BLaER1 treated with 17β-estradiol and CSF1 and Interleukin-3, amounts not matched to agents 10 nM and 100 nM (cell line): ENCODE measurements around the gene ENOX1.

Experiments used
- H3K27ac ChIP-seq, 11 experiments: shearing (Covaris generic); formaldehyde crosslinking; 2 replicates each; pipeline ENCODE4 v1.8.1; 2022
- H3K27me3 ChIP-seq, 11 experiments: shearing (Covaris generic); formaldehyde crosslinking; 2 replicates each; pipeline ENCODE4 v1.8.1; 2022
- H3K36me3 ChIP-seq, 11 experiments: shearing (Covaris generic); formaldehyde crosslinking; 2 replicates each; pipeline ENCODE4 v1.8.1; 2022
- H3K4me1 ChIP-seq, 10 experiments: shearing (Covaris generic); formaldehyde crosslinking; 2 replicates each; pipeline ENCODE4 v1.8.1; 2022
- H3K4me2 ChIP-seq, 11 experiments: shearing (Covaris generic); formaldehyde crosslinking; 2 replicates each; pipeline ENCODE4 v1.8.1; 2022
- H3K4me3 ChIP-seq, 10 experiments: shearing (Covaris generic); formaldehyde crosslinking; 2 replicates each; pipeline ENCODE4 v1.8.1; 2022
- H3K9ac ChIP-seq, 11 experiments: shearing (Covaris generic); formaldehyde crosslinking; 2 replicates each; pipeline ENCODE4 v1.8.1; 2022
- H3K9me3 ChIP-seq, 11 experiments: shearing (Covaris generic); formaldehyde crosslinking; replicated peaks in 1 of 11; 2 replicates each; pipeline ENCODE4 v1.8.1; 2022
- H4K20me1 ChIP-seq, 11 experiments: shearing (Covaris generic); formaldehyde crosslinking; 2 replicates each; pipeline ENCODE4 v1.8.1; 2022
- Cebpa-rat ChIP-seq, 11 experiments: shearing (Covaris generic); IDR thresholded peaks; 2 replicates each; pipeline ENCODE4 v1.8.1; 2022

ENOX1 gene

DNA sequence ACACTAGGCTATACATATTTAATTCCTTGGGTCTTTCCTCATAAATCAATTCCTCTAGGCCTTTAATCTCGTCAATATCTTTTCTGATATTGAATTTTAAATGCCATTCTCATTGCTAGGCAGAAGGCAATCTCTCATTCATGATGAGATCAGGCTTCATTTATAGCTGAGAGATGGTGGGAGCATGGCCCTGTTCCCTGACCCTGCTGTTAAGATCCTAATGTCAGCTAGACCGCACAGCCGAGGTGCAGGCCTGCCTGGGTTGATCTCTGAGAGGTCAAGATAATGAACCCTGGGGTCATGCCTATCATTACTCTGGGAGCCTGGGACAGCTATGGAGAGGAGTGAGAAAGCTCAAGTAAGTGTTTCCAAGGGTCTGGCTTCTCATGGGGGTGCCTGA, 509.6 kb downstream of the ENOX1 start:
- H3K4me1 ChIP-seq: no peaks in the 10 kb centered on the region
- no peak overlapping the region for H3K4me2 ChIP-seq
- no peaks in the 10 kb centered on the region for H4K20me1 ChIP-seq
- no peak overlapping the region for H3K4me3 ChIP-seq
- H3K27me3 ChIP-seq: no peaks in the 10 kb centered on the region
- no peak overlapping the region for H3K27ac ChIP-seq
- H3K9me3 ChIP-seq: no peaks in the 10 kb centered on the region
- no peak for TF ChIP-seq Cebpa-rat (IDR thresholded peaks at IDR 0.05)
- no peak overlapping the region for H3K9ac ChIP-seq
- H3K36me3 ChIP-seq: no peaks in the 10 kb centered on the region

DNA sequence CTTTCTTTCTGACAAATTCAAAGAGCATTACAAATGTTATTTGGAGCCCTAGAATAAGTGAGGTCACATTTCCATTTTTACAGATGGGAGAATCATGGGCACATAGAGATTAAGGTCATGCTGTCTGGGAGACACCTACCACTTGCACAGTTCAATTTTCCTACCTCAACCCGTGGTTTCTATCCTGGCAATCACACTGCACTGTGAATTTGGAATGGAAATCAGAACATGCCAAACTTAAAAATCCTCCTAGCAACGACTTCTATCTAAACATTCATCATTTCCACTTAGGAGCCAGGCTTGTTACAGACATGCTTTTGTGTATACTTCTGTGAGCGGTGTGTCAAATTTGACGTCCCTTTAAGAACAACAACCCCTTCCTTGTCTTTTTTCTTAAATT, 511.9 kb downstream of the ENOX1 start:
- H4K20me1 ChIP-seq: no peaks in the 10 kb centered on the region
- no peaks in the 10 kb centered on the region for H3K4me1 ChIP-seq
- H3K4me3 ChIP-seq: no peak overlapping the region
- no peaks in the 10 kb centered on the region for H3K36me3 ChIP-seq
- no peak for TF ChIP-seq Cebpa-rat (IDR thresholded peaks at IDR 0.05)
- H3K27ac ChIP-seq: no peak overlapping the region
- H3K9me3 ChIP-seq: no peaks in the 10 kb centered on the region
- no peak overlapping the region for H3K9ac ChIP-seq
- no peak overlapping the region for H3K4me2 ChIP-seq
- no peaks in the 10 kb centered on the region for H3K27me3 ChIP-seq

GRCh38 chr13:43273362-43273761, 513.4 kb downstream of the ENOX1 start:
- Histone ChIP-seq H3K27me3 (no peaks in the 10 kb centered on the region), H3K9me3 (no peaks in the 10 kb centered on the region), H3K4me3 (no peak overlapping the region), H3K27ac (no peak overlapping the region), H3K9ac (no peak overlapping the region), H3K4me2 (no peak overlapping the region), H3K4me1 (no peaks in the 10 kb centered on the region), H4K20me1 (no peaks in the 10 kb centered on the region), H3K36me3 (no peaks in the 10 kb centered on the region)
- no peak for TF ChIP-seq Cebpa-rat (IDR thresholded peaks at IDR 0.05)

DNA sequence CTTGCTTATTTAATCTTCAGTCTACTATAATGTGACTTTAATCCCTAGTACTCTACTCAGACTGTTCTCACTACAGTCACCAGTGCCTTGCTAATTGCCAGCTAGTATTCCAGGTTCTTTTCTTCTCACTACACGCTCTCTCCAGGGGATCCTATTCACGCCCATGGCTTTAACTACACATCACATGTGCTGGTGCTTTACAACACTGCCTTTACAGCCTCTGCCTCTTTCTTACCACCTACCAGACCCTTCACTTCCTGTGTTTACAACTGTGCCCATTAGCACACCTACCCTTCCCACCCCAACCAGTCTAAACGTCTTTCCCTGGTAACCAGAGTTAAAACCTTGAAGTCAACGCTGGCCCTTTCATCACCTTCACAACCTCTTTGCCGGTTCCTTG, 513.9 kb downstream of the ENOX1 start:
- no peaks in the 10 kb centered on the region for H4K20me1 ChIP-seq
- H3K36me3 ChIP-seq: no peaks in the 10 kb centered on the region
- H3K27ac ChIP-seq: no peak overlapping the region
- H3K4me1 ChIP-seq: no peaks in the 10 kb centered on the region
- no peaks in the 10 kb centered on the region for H3K9me3 ChIP-seq
- no peak overlapping the region for H3K4me3 ChIP-seq
- H3K4me2 ChIP-seq: no peak overlapping the region
- no peak for TF ChIP-seq Cebpa-rat (IDR thresholded peaks at IDR 0.05)
- no peak overlapping the region for H3K9ac ChIP-seq
- H3K27me3 ChIP-seq: no peaks in the 10 kb centered on the region

- no peak for TF ChIP-seq Cebpa-rat (IDR thresholded peaks at IDR 0.05)
- H3K27ac ChIP-seq: no peak overlapping the region
- H3K4me1 ChIP-seq: no peaks in the 10 kb centered on the region
- H3K27me3 ChIP-seq: no peaks in the 10 kb centered on the region
- no peak overlapping the region for H3K4me2 ChIP-seq
- H3K9ac ChIP-seq: no peak overlapping the region
- H3K9me3 ChIP-seq: no peaks in the 10 kb centered on the region
- H4K20me1 ChIP-seq: no peaks in the 10 kb centered on the region
- no peak overlapping the region for H3K4me3 ChIP-seq
- no peaks in the 10 kb centered on the region for H3K36me3 ChIP-seq
Observed at GRCh38 chr13:43271152-43271551, 515.6 kb downstream of the ENOX1 start.

GRCh38 chr13:43270130-43270830, 516.5 kb downstream of the ENOX1 start:
- H3K4me1 ChIP-seq: no peaks in the 10 kb centered on the region
- H3K27ac ChIP-seq: no peak overlapping the region
- no peaks in the 10 kb centered on the region for H3K36me3 ChIP-seq
- H3K9me3 ChIP-seq: no peaks in the 10 kb centered on the region
- no peak overlapping the region for H3K4me2 ChIP-seq
- H3K4me3 ChIP-seq: no peak overlapping the region
- TF ChIP-seq Cebpa-rat (IDR thresholded peaks at IDR 0.05): no peak
- no peaks in the 10 kb centered on the region for H3K27me3 ChIP-seq
- H3K9ac ChIP-seq: no peak overlapping the region
- no peaks in the 10 kb centered on the region for H4K20me1 ChIP-seq

GRCh38 chr13:43269037-43269481, 517.7 kb downstream of the ENOX1 start:
- H3K27me3 ChIP-seq: no peaks in the 10 kb centered on the region
- H3K4me1 ChIP-seq: no peaks in the 10 kb centered on the region
- no peak overlapping the region for H3K27ac ChIP-seq
- H3K9ac ChIP-seq: no peak overlapping the region
- no peak for TF ChIP-seq Cebpa-rat (IDR thresholded peaks at IDR 0.05)
- H4K20me1 ChIP-seq: no peaks in the 10 kb centered on the region
- no peak overlapping the region for H3K4me3 ChIP-seq
- H3K9me3 ChIP-seq: no peaks in the 10 kb centered on the region
- H3K36me3 ChIP-seq: no peaks in the 10 kb centered on the region
- no peak overlapping the region for H3K4me2 ChIP-seq

- Histone ChIP-seq H3K27ac (no peak overlapping the region), H3K4me2 (no peak overlapping the region)
Observed at GRCh38 chr13:43268632-43269031, 518.1 kb downstream of the ENOX1 start.

DNA sequence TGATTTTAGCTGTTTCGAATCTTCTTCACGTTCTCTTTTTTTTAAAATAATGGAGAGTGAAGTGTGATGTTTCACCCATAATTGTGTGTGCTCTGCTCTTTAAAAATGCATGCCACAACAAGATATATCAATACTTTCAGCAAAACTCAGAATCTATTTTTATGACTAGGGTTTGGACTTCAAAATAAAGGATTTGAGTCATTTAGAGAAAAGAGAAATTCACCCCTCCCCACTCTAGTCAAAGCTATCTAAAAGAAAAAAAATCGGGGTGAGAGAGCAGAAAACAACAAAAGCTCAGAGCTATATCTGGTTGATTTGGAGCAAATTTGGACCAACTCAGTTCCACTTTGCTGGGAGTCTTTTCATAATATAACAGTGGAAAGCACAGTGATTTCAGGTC, 518.9 kb downstream of the ENOX1 start:
- H3K4me3 ChIP-seq: no peak overlapping the region
- no peaks in the 10 kb centered on the region for H4K20me1 ChIP-seq
- H3K9ac ChIP-seq: no peak overlapping the region
- no peak for TF ChIP-seq Cebpa-rat (IDR thresholded peaks at IDR 0.05)
- no peak overlapping the region for H3K27ac ChIP-seq
- H3K9me3 ChIP-seq: no peaks in the 10 kb centered on the region
- no peaks in the 10 kb centered on the region for H3K4me1 ChIP-seq
- H3K27me3 ChIP-seq: no peaks in the 10 kb centered on the region
- H3K36me3 ChIP-seq: no peaks in the 10 kb centered on the region
- H3K4me2 ChIP-seq: no peak overlapping the region

More at GRCh38 chr13:43268632-43269031, 518.1 kb downstream of the ENOX1 start:
- H3K9me3 ChIP-seq: no peaks in the 10 kb centered on the region
- no peaks in the 10 kb centered on the region for H3K4me1 ChIP-seq
- H3K4me3 ChIP-seq: no peak overlapping the region
- no peak for TF ChIP-seq Cebpa-rat (IDR thresholded peaks at IDR 0.05)
- no peaks in the 10 kb centered on the region for H3K27me3 ChIP-seq
- no peak overlapping the region for H3K9ac ChIP-seq
- no peaks in the 10 kb centered on the region for H3K36me3 ChIP-seq
- H4K20me1 ChIP-seq: no peaks in the 10 kb centered on the region

- Histone ChIP-seq H4K20me1 (no peaks in the 10 kb centered on the region), H3K27me3 (no peaks in the 10 kb centered on the region), H3K9ac (no peak overlapping the region), H3K4me1 (no peaks in the 10 kb centered on the region), H3K4me3 (no peak overlapping the region), H3K9me3 (no peaks in the 10 kb centered on the region), H3K27ac (no peak overlapping the region), H3K4me2 (no peak overlapping the region), H3K36me3 (no peaks in the 10 kb centered on the region)
- no peak for TF ChIP-seq Cebpa-rat (IDR thresholded peaks at IDR 0.05)
Observed at GRCh38 chr13:43266936-43267615, 519.7 kb downstream of the ENOX1 start.
